LoVo (cell line): Measurements from ENCODE around the gene ARHGAP32.

Source experiments
- DNase-seq: peaks from one replicate; pipeline ENCODE4 v3.0.0-alpha.2; 2016; ENCODE audit warnings: low spot score

The ARHGAP32 gene

DNA sequence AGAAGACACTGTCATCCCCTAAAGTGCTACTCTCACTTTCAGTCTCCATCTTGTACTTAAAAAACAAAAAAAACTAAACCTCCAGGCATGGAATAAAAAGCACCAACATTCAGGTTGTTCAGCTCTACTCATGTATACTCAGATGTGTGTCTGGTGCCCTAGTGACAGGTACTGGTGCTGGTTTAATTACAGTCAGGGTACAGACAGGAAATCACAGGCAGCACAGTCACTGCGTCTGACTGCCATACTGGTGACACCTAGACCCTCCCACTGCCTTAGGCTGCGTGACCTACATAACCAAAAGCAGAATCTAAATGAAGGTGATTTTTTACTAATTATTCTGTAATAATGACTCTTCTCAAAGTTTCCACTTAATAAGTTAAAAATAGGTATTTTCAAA lies at the start of gene ARHGAP32:
ARHGAP32 (minus strand) TSS at position 176 of the 400 bp plus-strand sequence; CDS start at position 49, 127 bp downstream.
- DNase-seq, result peak; percentile 42

DNA sequence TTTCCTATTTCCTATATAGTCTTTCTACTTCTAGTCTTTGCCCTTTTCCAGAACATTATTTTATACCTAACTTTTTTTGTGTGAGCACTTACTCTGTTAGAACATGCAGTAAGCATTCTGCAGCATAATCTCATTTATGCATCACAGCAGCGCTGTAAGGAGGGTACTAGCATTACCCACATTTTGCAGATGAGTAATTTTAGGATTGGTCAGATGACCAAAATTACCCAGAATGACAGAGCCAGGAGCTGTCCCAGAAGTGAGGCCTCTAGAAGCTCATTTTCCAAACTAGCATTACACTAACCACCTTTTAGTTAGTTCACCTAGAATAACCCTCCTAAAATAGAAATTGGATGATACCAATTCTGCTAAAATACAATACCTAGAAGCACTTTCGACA lies 47.1 kb upstream of the ARHGAP32 start:
- DNase-seq, result no peak

DNA sequence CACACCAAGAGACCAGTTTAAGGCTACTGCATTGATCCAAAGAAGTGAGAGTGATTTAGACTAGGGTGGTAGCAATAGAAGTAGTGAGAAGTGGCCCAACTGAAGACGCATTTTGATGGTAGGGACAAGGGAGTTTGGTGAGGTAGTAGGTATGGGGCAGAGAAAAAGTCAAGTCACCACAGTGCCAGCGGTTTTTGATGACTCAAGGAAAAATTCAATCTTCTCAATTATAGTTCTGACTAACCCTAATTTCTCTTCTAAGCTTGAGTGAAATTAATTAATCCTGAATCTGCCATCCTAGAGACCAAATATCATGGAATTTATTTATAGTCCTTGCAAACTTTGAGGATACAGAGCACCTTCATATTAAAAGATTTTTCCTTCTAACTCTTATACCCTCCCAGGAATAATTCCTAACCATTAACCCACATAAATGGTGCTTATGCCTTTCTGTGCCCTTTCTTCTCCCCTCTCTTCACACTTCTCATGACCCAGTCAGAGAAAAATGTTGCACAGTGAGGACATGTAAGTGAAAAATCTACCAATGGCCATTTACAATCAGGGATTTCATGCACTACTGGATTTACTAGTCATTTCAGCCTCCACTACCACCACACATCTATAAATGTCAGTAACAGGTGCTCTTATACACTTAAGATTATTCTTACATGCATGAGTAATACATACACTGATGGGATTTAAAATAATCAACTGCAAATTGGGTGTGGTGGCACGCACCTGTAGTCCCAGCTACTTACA lies 45.9 kb upstream of the ARHGAP32 start:
- DNase-seq, result no peak

DNA sequence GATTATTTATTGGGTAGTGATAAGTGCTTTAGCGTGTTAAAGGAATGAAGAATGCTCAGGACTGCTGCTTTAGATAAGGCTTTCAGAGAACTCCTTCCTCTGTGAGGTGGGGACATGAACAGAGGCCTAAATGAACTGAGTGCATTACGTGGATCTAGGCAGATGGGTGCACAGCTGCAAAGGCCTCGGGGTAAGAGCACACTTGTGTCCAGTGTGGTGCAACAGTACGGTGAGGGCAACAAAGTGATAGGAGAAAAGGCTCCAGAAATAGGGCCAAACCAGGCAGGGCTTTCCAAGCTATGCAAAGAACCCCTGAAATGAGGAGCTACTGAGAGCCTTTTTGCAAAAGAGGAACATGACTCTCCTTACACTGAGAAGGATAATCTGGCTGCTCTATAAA lies 45.3 kb upstream of the ARHGAP32 start:
- DNase-seq, result no peak

DNA sequence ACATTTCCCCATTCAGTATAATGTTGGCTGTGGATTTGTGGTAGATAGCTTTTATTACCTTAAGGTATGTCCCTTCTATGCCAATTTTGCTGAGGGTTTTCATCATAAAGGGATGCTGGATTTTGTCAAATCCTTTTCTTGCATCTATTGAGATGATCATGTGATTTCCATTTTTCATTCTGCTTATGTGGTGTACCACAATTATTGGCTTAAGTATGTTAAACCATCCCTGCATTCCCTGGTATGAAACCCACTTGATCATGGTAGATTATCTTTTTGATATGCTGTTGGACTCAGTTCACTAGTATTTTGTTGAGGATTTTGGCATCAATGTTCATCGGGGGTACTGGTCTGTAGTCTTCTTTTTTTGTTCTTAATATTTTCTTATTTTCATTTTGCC lies 44.7 kb upstream of the ARHGAP32 start:
- no peak for DNase-seq

DNA sequence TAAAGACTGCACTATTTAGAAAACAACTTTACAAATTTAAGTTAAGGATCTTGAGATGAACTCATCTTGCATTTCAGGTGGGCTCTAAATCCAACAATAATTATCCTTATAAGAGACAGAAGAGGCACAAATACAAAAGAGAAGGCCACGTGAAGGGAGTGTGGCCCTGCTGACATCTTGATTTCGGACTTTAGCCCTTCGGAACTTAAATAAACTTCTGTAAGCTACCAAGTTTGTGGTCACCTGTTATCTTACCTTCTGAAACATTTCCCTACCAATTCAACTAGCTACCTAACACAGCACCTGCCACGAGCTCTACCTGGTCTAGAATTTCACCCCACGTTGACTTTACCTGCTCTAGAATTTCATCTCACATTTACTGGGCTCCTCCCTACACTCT lies 42.9 kb upstream of the ARHGAP32 start:
- DNase-seq, result no peak

DNA sequence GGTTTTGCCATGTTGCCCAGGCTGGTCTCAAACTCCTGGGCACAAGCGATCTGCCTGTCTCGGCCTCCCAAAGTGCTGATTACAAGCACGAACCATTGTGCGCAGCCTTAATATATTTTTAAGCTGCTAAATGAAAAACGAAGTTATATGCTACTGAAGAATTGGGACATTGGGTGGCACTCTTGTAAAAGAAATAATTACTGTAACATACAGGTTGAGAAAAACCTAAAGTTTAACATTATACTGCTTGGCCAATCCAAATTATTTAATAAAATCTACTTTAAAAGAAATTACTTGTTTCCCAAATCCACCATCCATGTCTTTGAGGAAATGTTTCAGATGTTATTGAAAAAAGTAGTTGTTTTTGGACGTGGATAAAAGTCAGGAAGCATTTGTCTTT lies 37.9 kb upstream of the ARHGAP32 start:
- DNase-seq, result no peak

DNA sequence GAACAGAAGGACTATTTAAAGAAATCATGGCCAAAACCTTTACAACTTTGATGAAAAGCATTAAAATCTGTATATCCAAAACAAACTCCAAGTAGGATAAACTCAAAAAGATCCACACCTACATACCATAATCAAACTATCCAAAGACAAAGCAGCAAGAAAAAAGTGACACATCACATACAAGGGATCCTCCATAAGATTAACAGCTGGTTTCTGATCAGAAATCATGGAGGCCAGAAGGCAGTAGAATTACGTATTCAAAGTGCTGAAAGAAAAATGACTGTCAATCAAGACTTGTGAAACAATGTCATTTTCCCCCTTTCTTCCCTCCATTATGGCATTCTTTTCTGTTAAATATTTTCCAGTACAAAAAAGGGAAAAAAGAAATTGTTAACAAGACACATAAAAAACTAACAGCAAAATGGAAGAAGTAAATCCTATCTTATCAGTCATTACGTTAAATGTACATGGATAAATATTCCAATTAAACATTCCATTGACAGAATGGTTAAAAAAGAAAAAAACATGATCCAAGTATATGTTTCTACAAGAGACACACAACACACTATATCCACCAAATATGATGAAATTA lies 34.2 kb upstream of the ARHGAP32 start:
- no peak for DNase-seq

DNA sequence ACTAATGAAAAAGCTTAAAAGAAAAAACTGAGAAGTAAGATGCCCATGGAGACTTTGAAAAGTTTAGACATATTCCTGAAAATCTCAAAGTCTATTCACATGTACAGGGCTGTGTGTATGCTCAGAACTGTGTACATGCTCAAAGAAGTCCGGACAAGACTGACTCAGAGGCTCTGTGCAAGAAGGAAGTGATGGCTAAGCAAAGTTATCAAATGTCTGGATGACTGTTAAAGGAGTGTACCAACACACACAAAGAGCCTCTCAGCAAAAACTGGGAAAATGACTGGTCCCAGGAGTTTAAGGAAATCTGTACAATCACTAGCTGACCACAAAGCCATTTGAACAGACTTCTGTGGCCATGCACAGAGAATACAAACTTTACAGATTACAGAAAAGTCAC lies 33.1 kb upstream of the ARHGAP32 start:
- DNase-seq, result no peak

DNA sequence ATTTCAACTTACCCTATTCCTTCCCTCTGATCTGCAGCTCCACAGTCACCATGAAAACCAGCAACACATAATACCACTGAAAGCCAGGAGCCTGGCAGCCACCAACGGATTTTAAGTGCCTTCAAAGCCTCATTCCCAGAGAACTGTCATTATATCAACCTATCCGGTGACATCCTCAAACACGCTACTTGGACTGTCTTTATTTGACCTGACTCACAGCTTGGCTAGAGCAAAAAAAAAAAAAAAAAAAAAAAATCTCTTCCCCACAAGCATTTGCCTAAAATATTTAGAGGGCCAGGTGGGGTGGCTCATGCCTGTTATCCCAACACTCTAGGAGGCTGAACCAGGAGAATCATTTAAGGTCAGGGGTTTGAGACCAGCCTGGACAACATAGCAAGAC lies 32.4 kb upstream of the ARHGAP32 start:
- no peak for DNase-seq

DNA sequence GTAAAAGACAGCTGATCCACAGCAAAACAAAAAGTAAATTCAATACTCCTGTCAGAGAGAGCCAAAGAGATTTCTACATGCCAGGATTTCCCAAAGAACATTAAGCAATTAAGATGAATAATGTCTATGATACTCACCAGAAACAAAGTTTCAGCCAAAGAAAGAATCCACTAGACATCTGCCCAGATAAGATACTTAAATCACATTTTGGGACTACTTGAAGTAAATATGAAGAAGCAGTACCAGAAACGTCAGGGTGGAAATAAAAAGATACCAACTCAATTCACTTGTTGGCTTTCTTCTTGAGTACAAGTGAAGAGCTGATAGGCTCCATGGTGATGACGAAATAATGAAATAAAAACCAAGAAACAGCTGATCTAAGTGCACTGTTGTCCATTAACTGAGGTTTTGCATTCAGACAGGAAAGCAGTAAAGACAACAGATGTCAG lies 31.6 kb upstream of the ARHGAP32 start:
- DNase-seq, result no peak

DNA sequence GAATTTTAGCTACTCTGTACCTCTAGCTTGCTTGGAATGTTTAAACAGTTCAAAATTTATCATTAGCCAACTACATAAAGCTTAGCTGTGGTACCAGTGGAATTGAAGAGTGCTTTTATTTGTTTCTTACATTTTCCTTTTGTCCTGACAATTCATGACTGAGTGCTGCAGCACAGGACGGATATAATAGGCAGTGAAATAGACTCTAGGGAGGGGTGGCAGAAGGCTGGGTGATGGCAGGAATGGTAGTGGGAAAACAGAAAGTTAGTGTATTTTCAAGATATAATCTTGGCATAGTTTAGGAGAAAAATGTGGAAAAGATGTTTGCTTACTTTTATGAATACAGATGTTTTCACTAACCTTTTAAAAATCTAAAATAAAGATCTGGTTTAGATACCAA lies 31.1 kb upstream of the ARHGAP32 start:
- DNase-seq, result no peak

DNA sequence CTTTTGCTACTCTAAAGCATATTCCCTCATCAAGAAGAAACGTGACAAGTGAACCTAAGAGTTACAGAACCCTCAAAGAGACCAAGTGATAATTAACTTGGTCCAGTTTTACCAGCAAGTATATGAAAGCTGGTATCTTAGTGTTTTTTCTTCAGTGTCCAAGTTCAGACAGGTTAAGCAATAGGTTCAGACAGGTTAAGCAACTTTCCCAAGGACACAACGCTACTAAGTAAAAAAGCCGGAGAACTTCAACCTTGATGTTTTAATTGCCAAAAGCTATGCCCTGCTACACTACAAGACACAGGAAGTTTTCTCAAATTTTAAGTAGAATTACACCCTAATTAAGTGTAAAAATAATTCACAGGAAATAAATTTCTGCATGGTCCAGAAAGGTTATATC lies 30.0 kb upstream of the ARHGAP32 start:
- no peak for DNase-seq

DNA sequence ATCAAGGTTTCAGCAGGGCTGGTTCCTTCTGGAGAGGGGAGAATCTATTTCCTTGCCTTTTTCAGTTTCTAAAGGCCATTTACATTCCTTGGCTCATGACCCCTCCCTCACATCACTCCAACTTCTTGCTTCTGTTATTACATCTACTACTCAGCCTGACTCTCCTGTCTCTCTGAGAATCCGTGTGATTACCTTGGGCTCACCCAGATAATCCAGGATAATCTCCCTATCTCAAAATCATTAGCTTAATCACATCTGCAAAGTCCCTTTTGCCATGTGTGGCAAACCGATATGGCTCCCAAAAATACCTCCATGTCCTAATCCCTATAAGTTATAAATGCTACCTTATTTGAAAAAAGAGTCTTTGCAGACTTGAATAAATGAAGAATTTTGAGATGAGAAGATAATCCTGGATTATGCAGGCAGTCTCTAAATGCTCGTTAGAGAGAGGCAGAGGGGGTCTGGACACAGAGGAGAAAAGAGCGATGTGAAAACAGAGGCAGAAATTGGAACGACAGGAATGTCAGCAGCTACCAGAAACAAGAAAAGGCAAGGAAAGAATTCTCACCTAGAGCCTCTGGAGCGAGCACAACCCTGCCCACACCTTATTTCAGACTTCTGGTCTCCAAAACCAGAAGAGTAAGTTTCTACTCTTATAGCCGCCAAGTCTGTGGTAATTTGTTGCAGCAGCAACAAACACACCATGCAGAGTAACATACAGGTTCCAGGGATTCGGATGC lies 23.6 kb upstream of the ARHGAP32 start:
- DNase-seq, result no peak

DNA sequence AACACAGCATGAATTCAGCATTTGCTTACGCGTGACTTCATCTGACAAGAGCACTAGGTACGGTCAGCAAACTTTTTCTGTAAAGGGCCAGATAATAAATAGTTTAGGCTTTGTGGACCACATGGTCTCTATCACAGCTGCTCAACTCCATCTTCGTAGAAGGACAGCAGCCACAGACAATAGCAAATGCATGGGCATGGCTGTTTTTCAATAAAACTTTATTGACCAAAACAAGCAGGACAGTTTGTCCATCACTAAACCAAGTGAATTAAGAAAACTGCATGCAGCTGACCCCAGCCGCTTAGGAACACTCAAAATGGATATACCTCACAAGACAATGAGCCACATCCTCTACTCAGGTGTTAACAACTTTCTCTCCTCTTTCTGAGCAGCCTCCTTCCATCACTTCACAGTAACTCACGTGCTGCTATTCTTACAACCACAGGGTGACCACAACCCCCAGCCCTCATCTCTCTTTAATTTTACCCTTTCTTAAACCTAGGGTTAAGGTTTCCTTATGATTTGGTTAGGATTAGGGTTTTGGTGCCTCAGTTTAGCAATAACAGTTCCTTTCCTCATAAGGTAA lies 22.7 kb upstream of the ARHGAP32 start:
- DNase-seq, result no peak

DNA sequence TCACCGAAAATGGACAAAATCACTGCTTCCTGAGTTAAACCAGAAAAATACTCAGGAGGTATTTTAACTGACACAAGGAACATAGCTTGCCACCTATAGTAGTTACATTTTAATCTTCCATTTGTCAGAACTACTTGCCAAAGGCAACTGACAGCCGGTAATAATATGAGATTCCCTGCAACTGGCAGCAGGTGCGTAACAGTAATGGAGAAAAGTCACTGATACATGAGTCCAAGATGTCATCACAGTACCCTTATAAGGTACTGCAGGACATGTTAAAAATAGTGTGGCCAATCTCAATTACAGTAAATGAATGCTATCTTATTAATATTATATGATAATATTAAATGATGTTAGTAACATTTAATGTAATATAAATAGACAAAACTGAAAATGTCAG lies 21.1 kb upstream of the ARHGAP32 start:
- no peak for DNase-seq

DNA sequence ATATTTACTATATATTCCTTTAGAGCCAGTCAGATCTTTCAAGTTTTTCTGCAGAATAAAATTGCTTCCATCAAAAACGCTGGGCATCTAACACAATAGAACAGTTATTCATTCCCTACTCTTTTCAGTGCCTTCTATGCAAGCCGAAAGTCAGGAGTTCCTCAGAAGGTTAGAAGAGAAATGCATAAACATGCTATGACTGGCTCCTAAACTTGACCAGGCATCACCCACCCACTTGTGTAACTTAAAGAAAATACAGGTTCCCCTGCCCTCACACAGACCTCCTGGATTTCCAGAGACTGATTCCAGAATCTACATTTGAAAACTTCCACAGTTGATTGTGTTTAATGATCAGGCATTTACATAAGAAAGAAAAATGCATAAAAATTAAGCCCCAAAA lies 19.3 kb upstream of the ARHGAP32 start:
- DNase-seq, result no peak

DNA sequence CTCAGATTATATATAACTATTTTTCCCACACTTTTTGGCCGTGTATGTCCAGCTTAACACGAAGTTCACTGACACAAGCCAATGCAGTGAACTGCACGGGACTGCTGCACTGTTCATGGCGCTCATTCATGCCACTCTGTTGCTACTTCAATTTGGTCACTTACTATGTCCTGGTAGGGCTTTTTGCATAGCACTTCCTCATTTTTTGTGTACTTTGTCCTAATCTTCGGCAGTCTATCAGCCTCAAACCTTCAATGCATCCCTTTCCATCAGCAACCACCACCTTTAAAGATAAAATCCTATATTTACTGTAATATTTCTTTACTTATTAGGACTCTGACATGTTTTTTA lies 18.7 kb upstream of the ARHGAP32 start:
- DNase-seq, result no peak

DNA sequence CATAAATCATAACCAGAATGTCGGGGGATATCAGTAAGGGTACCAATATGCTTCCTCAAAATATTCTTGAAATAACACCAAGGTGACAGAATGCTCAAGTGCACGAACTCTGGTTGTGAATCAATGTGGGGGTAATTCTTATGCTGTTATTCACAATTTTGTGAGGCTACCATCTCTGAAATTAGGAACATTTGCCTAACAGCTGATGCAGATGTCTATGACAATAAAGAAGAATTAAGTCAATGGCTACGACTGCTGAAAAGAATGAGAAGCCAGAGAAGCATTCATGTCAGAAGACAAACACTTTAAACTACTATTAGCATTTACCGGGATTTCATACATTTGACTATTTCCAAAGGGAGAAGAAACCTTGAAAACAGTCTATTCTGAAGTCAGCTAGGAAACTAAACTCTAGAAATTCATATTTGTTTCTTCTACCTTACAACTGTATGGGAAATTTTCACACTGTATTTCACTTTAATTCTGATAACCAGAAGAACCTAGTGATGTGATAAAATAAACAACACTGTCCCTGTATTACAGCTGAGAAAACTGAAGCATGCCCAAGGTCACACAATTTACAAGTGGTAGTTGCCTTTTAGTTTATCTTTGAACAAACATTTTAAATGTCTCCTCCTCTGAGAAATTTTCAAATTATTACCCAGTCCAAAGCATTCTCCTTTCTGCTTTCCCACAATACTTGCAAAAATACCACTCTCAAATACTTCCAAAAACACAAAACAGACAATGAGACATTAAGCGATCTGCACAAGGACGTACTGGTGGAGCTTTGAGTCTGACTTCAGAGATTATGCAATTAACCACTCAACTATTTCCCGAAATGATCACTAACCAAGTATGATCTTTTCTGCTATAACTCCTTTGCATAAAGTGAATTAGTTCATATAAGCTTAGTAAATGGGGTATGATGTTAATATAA lies 18.0 kb upstream of the ARHGAP32 start:
- no peak for DNase-seq

DNA sequence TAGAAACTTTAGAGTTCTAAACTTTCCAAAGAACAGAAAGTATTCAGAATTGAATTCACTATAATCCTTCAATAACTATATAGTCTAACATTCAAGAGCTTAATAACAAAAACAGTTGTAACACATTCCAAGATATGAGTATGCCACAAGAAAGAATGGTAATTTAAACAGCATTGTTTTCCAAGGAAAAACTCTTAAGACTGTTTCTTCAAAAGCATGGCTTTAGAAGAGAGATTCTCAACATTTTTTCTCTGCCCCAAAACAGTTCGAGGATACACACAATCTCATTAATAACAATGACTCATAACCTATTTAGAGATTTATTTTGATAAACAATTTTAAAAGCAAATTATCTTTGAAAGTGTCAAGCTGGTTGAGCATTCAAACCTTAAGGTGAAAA lies 16.7 kb upstream of the ARHGAP32 start:
- no peak for DNase-seq

DNA sequence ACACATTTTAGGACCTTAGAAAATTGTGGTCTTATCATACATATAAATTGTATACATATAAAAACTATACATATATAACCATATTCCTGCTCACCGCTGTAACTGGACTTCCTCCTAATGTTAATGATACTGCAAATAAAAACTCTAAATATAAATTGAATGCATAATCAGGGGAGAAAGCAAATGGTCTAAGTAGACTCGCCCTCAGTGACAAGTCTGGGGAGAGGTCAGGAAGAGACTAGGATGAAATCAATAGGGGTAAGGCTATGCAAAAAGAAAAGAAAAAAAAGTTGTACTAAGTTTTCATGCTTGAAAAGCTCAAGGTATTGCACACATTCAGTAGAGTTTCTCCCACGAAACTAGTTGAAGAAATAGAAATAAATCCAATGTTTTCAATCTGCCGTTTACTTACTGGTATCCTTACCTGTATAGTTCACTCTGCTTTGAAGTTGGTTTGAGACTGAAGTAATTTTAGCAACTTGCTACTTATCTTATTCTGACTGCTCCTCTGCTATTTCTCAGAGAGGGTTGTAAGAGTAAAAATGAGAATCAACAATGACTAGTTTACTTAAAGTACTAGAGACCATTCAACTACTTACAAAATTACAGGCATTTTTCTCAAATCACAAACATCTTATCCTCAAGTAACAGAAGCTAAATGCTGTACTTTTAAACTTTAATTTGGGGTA lies 12.2 kb upstream of the ARHGAP32 start:
- DNase-seq, result no peak
